MCF 10A (cell line): ENCODE results near the gene IGF1R. TPM values are rescaled to one million over a fixed set of nuclear protein-coding genes. Genes with fewer than 3 reads are reported as not detected.

ENCODE experiments used
- BruUV-seq: library from RNA; stranded (reverse); fragments of 400-500 nt; replicated peaks from 2 replicates; lab custom pipeline; 2021; lab: Mats Ljungman, UMichigan
- CTCF ChIA-PET: fragments of 300-600 bp; sonication (Branson Sonifier 250); formaldehyde crosslinking; extraction: SDS; loops from one replicate; lab custom pipeline; 2021; ENCODE audit warnings: antibody characterized with exemption, inconsistent platforms; lab: Yijun Ruan, JAX
- POLR2A ChIA-PET: fragments of 300-600, 350-650 bp; sonication (Branson Sonifier 250); formaldehyde crosslinking; extraction: SDS; loops from one replicate; lab custom pipeline; 2020; ENCODE audit warnings: antibody characterized with exemption, inconsistent platforms; lab: Yijun Ruan, JAX
- DNase-seq: peaks from one replicate; pipeline ENCODE4 v3.0.0-alpha.2; 2018; ENCODE audit not compliant: unreplicated experiment
- H3K27ac Mint-ChIP-seq: one replicate; pipeline ENCODE4 v1.8.0; 2022; ENCODE audit warnings: mild to moderate bottlenecking, low read depth, mixed read lengths; ENCODE audit not compliant: unreplicated experiment
- H3K27me3 Mint-ChIP-seq: one replicate; pipeline ENCODE4 v1.8.0; 2022; ENCODE audit warnings: mixed read lengths; ENCODE audit not compliant: insufficient read depth, unreplicated experiment
- H3K36me3 Mint-ChIP-seq: one replicate; pipeline ENCODE4 v1.8.0; 2022; ENCODE audit warnings: mild to moderate bottlenecking, moderate library complexity, mixed read lengths; ENCODE audit not compliant: insufficient read depth, unreplicated experiment
- H3K4me1 Mint-ChIP-seq: one replicate; pipeline ENCODE4 v1.8.0; 2022; ENCODE audit warnings: mixed read lengths; ENCODE audit not compliant: insufficient read depth, unreplicated experiment
- H3K4me3 Mint-ChIP-seq: one replicate; pipeline ENCODE4 v1.8.0; 2022; ENCODE audit warnings: mild to moderate bottlenecking, moderate library complexity, mixed read lengths; ENCODE audit not compliant: unreplicated experiment
- H3K9me3 Mint-ChIP-seq: one replicate; pipeline ENCODE4 v1.8.0; 2022; ENCODE audit warnings: mixed read lengths; ENCODE audit not compliant: unreplicated experiment
- intact Hi-C: fragments of 100-400 bp; cut with micrococcal nuclease; formaldehyde crosslinking; loops from 2 replicates; pipeline ENCODE4 v1.14.1; 2022
- total RNA-seq: library from RNA; stranded (reverse); gene quantifications from 2 replicates; pipeline ENCODE4 v1.2.3, GENCODE V29; 2022
- TF ChIP-seq, protein P1 (sequence below): fragments of 200-600 bp; IDR thresholded peaks from one replicate; pipeline ENCODE4 v1.8.0; 2022; ENCODE audit warnings: antibody characterized with exemption, mild to moderate bottlenecking; ENCODE audit not compliant: unreplicated experiment

The IGF1R gene
- total RNA-seq, 1 experiment from 2014 or later = 53.3 TPM

DNA sequence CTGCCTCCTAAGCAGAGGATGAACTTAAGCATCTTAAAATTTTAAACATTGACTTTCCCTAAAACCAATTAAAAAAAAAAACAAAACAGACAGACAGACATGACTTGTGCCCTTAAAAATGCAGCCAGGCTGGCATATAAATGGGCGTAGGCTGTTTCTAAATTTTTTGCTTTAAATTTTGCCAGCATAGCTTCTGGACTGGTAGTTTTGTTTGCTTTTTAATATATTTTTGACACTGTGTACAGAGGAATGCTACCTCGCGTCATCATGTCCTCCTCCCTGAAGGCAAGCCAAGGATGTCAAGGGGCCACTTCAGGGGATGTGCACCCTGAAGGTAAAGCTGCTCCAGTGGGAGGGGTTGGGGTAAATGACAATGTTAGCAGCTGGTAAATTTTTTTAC is 224.4 kb downstream of the IGF1R start:
- intact Hi-C loops = no loop called here

GRCh38 chr15:98873441-98874218 is 225.3 kb downstream of the IGF1R start:
- intact Hi-C loops = loop anchor here (2.0 kb wide), 1 partner anchor 223 kb away; no protein-coding TSS in a partner anchor
- TF ChIP-seq, protein P1, sequence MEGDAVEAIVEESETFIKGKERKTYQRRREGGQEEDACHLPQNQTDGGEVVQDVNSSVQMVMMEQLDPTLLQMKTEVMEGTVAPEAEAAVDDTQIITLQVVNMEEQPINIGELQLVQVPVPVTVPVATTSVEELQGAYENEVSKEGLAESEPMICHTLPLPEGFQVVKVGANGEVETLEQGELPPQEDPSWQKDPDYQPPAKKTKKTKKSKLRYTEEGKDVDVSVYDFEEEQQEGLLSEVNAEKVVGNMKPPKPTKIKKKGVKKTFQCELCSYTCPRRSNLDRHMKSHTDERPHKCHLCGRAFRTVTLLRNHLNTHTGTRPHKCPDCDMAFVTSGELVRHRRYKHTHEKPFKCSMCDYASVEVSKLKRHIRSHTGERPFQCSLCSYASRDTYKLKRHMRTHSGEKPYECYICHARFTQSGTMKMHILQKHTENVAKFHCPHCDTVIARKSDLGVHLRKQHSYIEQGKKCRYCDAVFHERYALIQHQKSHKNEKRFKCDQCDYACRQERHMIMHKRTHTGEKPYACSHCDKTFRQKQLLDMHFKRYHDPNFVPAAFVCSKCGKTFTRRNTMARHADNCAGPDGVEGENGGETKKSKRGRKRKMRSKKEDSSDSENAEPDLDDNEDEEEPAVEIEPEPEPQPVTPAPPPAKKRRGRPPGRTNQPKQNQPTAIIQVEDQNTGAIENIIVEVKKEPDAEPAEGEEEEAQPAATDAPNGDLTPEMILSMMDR = no peak
- Mint-ChIP-seq H3K4me1 (peaks cover 47% of the 10 kb centered on the region), H3K27me3 (no peaks in the 10 kb centered on the region), H3K36me3 (peaks cover 11% of the 10 kb centered on the region), H3K9me3 (peaks cover 6% of the 10 kb centered on the region), H3K27ac (peak overlapping the region; percentile 80), H3K4me3 (peak overlapping the region; percentile 69)
- BruUV-seq = TSS peak; percentile 48
- DNase-seq = peak; percentile 97
- CTCF ChIA-PET = interaction anchor here (0.6 to 4.9 kb wide), 16 partner anchors 8 to 1860 kb away, joined by 3 to 36 read pairs (median 4); no protein-coding TSS in a partner anchor
- POLR2A ChIA-PET = interaction anchor here (0.6 to 6.3 kb wide), 36 partner anchors 7 to 439 kb away, joined by 3 to 148 read pairs (median 4); partner anchors contain the start of gene IGF1R

More for the DNA sequence above, 224.4 kb downstream of the IGF1R start:
- CTCF ChIA-PET = interaction anchor here (0.6 to 4.9 kb wide), 15 partner anchors 9 to 354 kb away, joined by 3 to 36 read pairs (median 4); no protein-coding TSS in a partner anchor
- BruUV-seq = no TSS peak
- Mint-ChIP-seq H3K36me3 (peaks cover 15% of the 10 kb centered on the region), H3K27me3 (no peaks in the 10 kb centered on the region), H3K4me3 (peak overlapping the region; percentile 69), H3K4me1 (peaks cover 51% of the 10 kb centered on the region), H3K27ac (peak overlapping the region; percentile 80), H3K9me3 (peaks cover 6% of the 10 kb centered on the region)
- TF ChIP-seq, protein P1 = no peak
- DNase-seq = peak; percentile 40
- POLR2A ChIA-PET = interaction anchor here (0.6 to 6.3 kb wide), 22 partner anchors 9 to 550 kb away, joined by 3 to 148 read pairs (median 8); partner anchors contain the start of gene IGF1R

GRCh38 chr15:98874370-98874769 is 226.0 kb downstream of the IGF1R start:
- peak overlapping the region; percentile 69 for H3K4me3 Mint-ChIP-seq
- ChIA-PET POLR2A (interaction anchor here (0.6 to 6.3 kb wide), 31 partner anchors 7 to 440 kb away, joined by 3 to 148 read pairs (median 6); partner anchors contain the start of gene IGF1R), CTCF (interaction anchor here (0.6 to 4.9 kb wide), 10 partner anchors 17 to 1859 kb away, joined by 3 to 36 read pairs (median 4); no protein-coding TSS in a partner anchor)
- TF ChIP-seq, protein P1 = no peak
- BruUV-seq = TSS peak; percentile 60
- intact Hi-C loops = loop anchor here (2.0 kb wide), 1 partner anchor 224 kb away; no protein-coding TSS in a partner anchor
- DNase-seq = no peak
- peaks cover 7% of the 10 kb centered on the region for H3K36me3 Mint-ChIP-seq
- no peaks in the 10 kb centered on the region for H3K27me3 Mint-ChIP-seq
- H3K4me1 Mint-ChIP-seq = peaks cover 46% of the 10 kb centered on the region
- H3K27ac Mint-ChIP-seq = peak overlapping the region; percentile 80
- H3K9me3 Mint-ChIP-seq = peaks cover 6% of the 10 kb centered on the region
